ENCODE results near the gene LCE2C.

- TF ChIP-seq CTCF (IDR thresholded peaks at IDR 0.05), result no peak
- no peak for TF ChIP-seq POLR2A (IDR thresholded peaks at IDR 0.05)
Measured at GRCh38 chr1:152673016-152673415, 2.1 kb upstream of the LCE2C start.

Measured in body of pancreas (tissue), 4 donors.